Stimulated activated CD8-positive, alpha-beta memory T cell treated with anti-CD3 and anti-CD28 coated beads, Interleukin-4, amount 100 ng/mL, for 24 hours (primary cell): Measurements from ENCODE around the gene PAGE2B.
"Not testable (repeated sequence)": the region's sequence is repeated elsewhere in the genome, so short reads cannot be mapped to it uniquely, and the experiment has no call there.

Experiments
- DNase-seq: peaks from one replicate; pipeline ENCODE4 v3.0.0-alpha.2; 2020; ENCODE audit warnings: low read depth

PAGE2B gene

DNA sequence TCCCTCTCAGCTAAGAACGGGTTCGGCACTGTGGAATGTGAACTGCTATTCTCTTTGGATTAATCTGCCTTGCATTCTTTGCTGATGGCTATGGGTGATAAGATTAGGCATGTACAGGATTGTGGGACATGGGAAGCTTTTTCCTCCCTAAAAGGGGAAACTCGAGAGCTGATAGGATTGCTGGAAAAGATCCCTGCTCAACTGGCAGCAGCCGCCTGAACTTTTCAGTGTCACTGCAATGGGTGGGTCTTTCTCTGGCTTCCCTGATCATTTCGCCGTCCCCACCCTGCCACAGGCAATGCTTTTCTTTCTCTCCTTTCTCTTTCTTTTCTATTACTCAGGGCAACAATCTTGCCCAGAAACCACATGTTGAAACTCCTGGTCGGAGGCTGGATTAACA lies 34.5 kb downstream of the PAGE2B start:
- DNase-seq: no peak

DNA sequence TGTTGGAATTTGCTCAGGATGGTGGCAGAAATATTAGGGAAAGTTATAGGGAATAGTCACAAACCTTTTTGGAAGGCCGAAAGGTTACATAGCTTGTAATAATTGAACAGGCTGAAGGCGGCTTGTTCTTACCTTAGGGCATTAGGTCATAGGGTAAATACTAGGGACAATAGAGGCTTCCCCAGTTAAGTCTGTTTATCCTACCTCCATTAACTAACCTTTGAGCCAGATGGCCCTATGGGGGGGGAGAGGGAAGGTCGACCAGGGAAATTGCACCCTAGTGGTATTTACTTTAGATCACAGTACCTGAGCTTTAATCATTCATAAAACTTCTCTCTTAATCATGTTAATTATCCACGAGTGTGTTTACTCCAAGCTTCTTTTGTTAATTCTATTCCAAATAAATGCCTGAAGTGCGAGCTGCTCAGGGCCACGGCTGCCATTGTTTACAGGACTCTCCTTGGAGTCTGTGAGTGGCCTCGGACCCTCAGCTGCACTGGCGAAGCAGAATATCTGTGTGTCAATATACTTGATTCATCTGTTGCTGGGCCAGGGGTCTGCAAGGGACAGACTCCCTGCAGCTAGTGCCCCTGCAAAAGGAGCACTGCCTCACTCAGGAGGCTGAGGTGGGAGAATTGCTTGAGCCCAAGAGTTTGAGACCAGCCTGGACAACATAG lies 36.9 kb downstream of the PAGE2B start:
- no peak for DNase-seq

DNA sequence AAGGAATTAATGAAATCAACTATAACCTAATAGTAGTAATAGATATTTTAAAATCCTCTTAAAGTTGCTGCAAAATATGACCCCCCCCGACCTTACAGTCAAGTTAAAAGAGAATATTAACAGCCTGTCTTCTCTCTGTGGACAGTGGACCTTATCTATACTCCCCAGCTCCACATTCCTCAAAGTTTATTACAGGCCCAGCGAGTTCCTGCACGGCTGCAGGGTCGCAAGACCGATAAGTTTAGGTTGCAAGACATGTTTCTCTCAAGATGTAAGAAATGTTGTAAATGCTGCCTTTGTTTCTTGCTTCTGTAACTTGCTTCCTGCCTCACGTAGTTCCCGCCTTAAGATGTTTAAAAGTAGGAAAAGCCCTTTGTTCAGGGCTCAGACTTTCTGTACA lies 41.8 kb downstream of the PAGE2B start:
- DNase-seq: not testable (repeated sequence)

DNA sequence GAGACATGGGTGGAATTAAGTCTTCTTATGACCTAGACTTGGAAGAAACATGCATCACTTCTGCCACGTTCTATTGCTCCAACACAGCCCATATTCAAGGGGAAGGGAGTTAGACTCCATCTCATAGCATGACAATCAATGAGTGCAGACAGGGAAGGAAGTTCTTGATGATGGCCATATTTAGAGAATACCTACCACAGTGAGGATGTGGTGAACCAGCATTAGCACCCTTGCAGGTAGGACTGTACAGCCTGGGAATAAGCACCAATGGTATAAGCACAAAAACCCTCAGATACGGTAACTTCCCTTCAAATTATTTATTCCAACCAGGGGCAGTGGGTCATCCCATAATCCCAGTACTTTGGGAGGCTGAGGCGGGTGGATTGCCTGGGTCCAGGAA lies 43.7 kb downstream of the PAGE2B start:
- DNase-seq: no peak

DNA sequence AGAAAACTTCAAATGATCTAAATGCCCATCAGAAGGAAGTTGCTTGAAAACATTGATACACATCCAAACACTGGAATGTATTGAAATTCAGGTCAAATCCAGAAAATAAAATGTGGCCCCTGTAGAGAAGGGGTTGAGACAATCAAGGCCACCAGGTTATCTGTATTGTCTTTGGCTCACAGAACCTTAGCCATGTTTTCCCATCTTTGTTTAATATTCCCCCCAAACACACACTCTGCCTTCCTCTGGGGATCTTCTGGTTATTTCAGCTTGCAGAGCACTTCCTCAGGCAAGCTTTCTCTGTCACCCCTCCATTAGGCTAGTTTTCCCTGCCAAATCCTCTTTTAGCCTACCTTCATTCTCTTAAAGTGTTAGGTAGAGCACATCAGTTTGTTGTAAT lies 44.4 kb downstream of the PAGE2B start:
- no peak for DNase-seq

DNA sequence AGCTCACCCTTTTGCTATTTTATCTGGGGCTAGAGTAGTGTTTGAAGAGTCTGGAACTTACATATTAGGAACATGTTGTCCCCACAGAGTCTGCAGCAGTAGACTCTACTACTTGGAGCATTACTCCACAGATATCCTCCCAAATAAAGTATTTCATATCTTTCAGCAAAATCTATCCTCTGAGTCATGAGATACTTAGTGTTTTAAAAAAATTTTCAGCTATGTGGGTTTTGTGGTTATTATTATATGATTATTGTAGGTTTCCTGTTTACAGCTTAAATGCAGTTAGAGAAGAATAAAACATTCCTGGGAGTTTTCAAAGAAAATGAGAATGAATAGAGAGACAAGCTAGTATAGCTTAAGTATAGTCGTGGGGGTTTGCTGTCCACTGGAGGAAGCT lies 44.9 kb downstream of the PAGE2B start:
- DNase-seq: no peak

DNA sequence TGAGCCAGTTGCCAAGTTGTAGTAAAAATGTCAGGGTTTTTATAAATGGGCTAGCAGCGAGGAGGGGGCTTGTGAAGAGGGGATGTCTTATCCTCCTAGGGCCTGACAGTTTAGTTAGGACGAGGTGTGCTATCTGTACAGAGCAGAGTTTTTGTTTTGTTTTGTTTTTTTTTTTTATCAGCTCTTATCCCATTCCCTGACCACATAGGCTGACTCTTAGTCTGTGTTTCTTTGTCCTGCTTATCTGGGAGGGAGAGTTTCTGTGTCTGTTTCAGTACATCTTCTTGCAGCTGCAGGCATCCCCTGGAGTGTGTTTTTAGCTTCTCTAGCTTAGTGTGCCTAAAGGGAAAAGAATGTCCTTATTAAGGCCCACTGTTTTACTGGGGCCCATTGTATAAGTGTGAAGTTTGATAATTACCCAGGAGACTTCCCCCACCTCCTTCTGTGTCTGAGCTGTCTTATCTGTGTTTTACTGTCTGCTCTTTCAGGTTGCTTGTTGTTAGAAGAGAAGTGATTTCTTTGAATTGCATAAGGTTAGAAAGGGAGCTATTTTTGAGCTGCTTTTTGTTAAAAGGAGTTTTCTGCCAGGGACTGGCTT lies 46.0 kb downstream of the PAGE2B start:
- no peak for DNase-seq

DNA sequence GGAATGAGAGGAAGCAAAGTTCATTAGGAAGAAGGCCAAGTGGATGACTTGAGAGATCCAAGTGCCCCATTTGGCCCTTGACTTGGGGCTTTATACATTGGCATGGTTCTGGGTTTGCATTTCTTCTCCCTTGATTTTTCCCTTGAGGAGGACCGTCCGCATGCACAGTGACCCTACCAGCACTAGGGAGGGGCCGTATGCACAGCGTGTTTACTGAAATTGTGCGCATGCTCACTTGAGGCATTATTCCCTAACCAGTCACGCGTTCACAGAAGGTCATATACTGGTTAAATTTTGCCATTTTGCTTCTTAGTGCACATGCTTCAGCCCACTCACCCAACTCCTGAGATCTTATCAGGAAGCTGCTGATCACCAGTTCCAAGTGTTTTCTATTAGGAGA lies 49.1 kb downstream of the PAGE2B start:
- DNase-seq: no peak

DNA sequence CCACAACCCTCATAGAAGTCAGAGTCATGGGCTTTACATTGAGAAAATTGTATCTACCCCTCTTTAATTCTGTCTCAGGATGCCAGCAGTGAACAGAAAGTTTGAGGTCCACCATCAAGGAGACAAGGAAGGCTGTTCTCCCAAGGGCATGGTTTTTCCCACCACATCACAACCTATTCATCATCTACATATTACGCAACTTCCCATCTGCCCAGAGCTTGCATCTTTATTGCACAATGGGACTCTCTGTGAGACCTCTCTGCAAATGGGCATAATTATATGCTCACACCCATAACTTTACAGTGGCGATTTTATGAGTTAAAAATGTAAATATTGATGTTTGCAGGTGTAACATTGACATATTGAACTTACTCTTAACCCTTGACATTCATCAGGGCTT lies 52.9 kb downstream of the PAGE2B start:
- DNase-seq: no peak
